Measurements from ENCODE around the gene CRLF2.
A peak's percentile ranks its signal among the peaks of the same experiment; 100 is the strongest.
"Not testable (repeated sequence)": the region's sequence is repeated elsewhere in the genome, so short reads cannot be mapped to it uniquely, and the experiment has no call there.

CRLF2 gene, protein sequence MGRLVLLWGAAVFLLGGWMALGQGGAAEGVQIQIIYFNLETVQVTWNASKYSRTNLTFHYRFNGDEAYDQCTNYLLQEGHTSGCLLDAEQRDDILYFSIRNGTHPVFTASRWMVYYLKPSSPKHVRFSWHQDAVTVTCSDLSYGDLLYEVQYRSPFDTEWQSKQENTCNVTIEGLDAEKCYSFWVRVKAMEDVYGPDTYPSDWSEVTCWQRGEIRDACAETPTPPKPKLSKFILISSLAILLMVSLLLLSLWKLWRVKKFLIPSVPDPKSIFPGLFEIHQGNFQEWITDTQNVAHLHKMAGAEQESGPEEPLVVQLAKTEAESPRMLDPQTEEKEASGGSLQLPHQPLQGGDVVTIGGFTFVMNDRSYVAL

DNA sequence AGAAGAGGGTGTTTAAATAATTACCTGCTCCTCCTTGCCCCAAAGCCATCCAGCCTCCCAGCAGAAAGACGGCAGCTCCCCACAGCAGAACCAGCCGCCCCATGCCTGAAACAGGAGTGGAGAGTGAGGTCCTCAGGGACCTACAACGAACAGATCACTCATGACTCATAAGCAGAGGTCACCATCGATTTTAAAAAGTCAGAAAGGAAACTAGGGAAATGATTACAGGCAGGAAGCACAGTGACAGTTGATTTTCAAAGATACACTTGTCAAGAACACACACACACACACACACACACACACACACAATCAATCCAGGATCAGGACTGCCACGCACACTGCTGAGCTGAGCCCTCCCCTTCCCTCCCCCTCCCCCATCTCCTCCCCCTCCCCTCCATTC is at the start of gene CRLF2:
TSS of gene CRLF2 (minus strand) at position 118 of the 400 bp plus-strand sequence. CDS start at position 103, 15 bp downstream.
- TF ChIP-seq, protein P1, sequence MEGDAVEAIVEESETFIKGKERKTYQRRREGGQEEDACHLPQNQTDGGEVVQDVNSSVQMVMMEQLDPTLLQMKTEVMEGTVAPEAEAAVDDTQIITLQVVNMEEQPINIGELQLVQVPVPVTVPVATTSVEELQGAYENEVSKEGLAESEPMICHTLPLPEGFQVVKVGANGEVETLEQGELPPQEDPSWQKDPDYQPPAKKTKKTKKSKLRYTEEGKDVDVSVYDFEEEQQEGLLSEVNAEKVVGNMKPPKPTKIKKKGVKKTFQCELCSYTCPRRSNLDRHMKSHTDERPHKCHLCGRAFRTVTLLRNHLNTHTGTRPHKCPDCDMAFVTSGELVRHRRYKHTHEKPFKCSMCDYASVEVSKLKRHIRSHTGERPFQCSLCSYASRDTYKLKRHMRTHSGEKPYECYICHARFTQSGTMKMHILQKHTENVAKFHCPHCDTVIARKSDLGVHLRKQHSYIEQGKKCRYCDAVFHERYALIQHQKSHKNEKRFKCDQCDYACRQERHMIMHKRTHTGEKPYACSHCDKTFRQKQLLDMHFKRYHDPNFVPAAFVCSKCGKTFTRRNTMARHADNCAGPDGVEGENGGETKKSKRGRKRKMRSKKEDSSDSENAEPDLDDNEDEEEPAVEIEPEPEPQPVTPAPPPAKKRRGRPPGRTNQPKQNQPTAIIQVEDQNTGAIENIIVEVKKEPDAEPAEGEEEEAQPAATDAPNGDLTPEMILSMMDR (IDR thresholded peaks at IDR 0.05; ENCODE audit: poor library complexity, severe bottlenecking), result no peak
- no peaks in the 10 kb centered on the region for H3K9me3 ChIP-seq (ENCODE audit: severe bottlenecking)
- H3K4me1 ChIP-seq (ENCODE audit: insufficient read depth, poor library complexity, severe bottlenecking), result no peaks in the 10 kb centered on the region
- no peak within 1 kb of the TSS for H3K27ac ChIP-seq (ENCODE audit: poor library complexity, severe bottlenecking)
- H3K36me3 ChIP-seq (ENCODE audit: low read depth), result no peaks in the 10 kb centered on the region
- DNase-seq (ENCODE audit: low spot score), result peak; percentile 19
- ATAC-seq (ENCODE audit: low read depth), result no peak
- no peaks in the 10 kb centered on the region for H3K27me3 ChIP-seq (ENCODE audit: insufficient read depth, poor library complexity, severe bottlenecking)
- no peak within 1 kb of the TSS for H3K4me3 ChIP-seq (ENCODE audit: severe bottlenecking)

DNA sequence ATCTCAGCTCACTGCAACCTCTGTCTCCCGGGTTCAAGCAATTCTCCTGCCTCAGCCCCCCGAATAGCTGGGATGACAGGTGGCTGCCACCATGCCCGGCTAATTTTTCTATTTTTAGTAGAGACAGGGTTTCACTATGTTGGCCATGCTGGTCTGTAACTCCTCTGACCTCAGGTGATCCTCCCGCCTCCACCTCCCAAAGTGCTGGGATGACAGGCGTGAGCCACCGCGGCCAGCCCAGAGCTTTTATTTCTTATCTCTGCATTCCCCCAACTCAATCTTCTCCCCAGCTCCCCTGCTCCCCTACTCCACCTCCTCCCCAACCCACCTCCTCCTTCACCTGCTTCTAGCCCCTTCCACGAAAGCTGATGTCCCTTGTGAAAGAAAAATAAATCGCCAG is 49.3 kb upstream of the CRLF2 start:
- not testable (repeated sequence) for H3K27ac ChIP-seq (ENCODE audit: poor library complexity, severe bottlenecking); H3K4me3 ChIP-seq (ENCODE audit: severe bottlenecking); ATAC-seq (ENCODE audit: low read depth); H3K4me1 ChIP-seq (ENCODE audit: insufficient read depth, poor library complexity, severe bottlenecking); H3K36me3 ChIP-seq (ENCODE audit: low read depth); H3K27me3 ChIP-seq (ENCODE audit: insufficient read depth, poor library complexity, severe bottlenecking); DNase-seq (ENCODE audit: low spot score)
- H3K9me3 ChIP-seq (ENCODE audit: severe bottlenecking), result peaks cover 14% of the 10 kb centered on the region

DNA sequence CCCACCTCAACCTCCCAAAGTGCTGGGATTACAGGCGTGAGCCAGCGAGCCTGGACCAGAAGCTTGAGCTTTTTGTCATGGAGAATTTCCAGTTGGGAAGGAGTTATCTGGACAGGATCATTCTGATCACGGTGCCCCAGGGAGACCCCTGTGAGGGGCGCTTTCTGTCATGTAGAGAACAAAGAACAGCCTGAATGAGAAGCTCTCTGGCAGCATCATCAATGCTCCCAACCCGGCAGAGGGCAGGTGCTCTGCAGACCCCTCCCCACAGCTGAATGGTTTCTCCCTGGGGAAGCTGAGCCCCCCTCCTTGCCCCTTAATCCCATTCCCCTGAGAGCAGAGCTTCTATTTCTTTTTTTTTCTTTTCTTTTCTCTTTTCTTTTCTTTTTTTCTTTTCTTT is 48.8 kb upstream of the CRLF2 start:
- Histone ChIP-seq H3K36me3 (ENCODE audit: low read depth) (no peaks in the 10 kb centered on the region), H3K4me1 (ENCODE audit: insufficient read depth, poor library complexity, severe bottlenecking) (no peaks in the 10 kb centered on the region), H3K27ac (ENCODE audit: poor library complexity, severe bottlenecking) (no peak overlapping the region), H3K4me3 (ENCODE audit: severe bottlenecking) (no peak overlapping the region), H3K27me3 (ENCODE audit: insufficient read depth, poor library complexity, severe bottlenecking) (no peaks in the 10 kb centered on the region), H3K9me3 (ENCODE audit: severe bottlenecking) (peaks cover 13% of the 10 kb centered on the region)
- DNase-seq (ENCODE audit: low spot score), result no peak
- no peak for ATAC-seq (ENCODE audit: low read depth)
- TF ChIP-seq, protein P1 (IDR thresholded peaks at IDR 0.05; ENCODE audit: poor library complexity, severe bottlenecking), result no peak

DNA sequence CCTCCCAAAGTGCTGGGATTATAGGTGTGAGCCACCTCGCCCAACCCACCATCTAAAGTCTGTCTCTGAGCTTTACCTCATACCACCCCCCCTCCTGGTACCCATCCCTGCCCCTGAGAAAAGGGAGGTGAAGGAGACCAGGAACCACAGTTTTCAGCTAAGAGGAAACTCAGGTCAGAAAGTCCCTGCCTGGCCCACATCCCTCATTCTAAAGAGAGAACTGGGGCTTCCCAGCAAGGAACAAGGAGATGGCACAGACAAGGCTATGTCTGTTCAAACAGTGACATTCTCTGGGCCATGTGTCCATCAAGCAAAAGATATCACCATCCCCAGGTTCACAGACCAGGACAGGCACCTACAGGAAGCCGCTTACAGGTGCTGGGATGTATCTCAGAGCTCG is 40.4 kb upstream of the CRLF2 start:
- no peak for DNase-seq (ENCODE audit: low spot score)
- Histone ChIP-seq H3K27me3 (ENCODE audit: insufficient read depth, poor library complexity, severe bottlenecking) (no peaks in the 10 kb centered on the region), H3K4me1 (ENCODE audit: insufficient read depth, poor library complexity, severe bottlenecking) (no peaks in the 10 kb centered on the region), H3K36me3 (ENCODE audit: low read depth) (no peaks in the 10 kb centered on the region), H3K27ac (ENCODE audit: poor library complexity, severe bottlenecking) (no peak overlapping the region), H3K9me3 (ENCODE audit: severe bottlenecking) (peaks cover 10% of the 10 kb centered on the region), H3K4me3 (ENCODE audit: severe bottlenecking) (no peak overlapping the region)
- ATAC-seq (ENCODE audit: low read depth), result no peak
- TF ChIP-seq, protein P1 (IDR thresholded peaks at IDR 0.05; ENCODE audit: poor library complexity, severe bottlenecking), result no peak

DNA sequence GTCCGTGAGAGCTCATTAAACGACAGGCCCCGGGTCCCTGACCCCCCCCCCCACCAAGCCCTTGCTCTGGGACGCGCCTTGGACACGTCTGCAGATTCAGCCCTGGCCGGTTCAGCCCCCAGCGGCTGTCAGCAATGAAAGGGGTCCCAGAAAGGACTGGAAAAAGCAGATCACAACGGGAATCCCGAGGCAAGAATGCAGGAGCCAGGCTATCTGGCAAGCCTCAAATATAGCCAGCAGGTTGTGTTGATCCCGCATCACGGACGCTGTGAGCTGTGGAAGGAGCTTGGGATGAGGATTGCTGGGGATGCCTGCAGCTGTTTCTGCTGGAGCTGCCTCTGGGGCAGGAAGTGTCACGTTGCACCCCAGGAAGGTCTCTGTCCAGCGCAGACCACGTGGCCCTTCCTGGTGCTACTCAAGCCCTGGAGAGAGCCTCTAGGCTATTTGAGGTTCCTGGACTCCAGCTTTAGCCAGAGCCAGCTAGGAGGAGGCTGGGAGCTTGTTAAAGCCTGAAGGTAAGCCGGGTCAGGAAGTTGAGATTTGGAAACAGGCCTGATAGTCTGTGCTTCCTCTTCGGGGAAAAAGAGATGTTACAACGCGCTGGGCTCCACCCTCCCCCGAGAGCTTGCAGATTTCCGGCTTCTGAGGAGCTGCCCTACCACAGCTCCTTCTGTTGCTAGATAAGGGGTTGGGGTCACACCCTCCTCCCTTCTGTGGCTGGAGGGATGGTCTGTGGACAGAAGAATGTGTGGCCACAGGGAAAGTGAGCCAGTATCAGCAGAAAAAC is 36.8 kb upstream of the CRLF2 start:
- DNase-seq (ENCODE audit: low spot score) (no peak), ATAC-seq (ENCODE audit: low read depth) (peak; percentile 64)
- Histone ChIP-seq H3K36me3 (ENCODE audit: low read depth) (no peaks in the 10 kb centered on the region), H3K27ac (ENCODE audit: poor library complexity, severe bottlenecking) (peak overlapping the region; percentile 1), H3K27me3 (ENCODE audit: insufficient read depth, poor library complexity, severe bottlenecking) (no peaks in the 10 kb centered on the region), H3K9me3 (ENCODE audit: severe bottlenecking) (peaks cover 10% of the 10 kb centered on the region), H3K4me3 (ENCODE audit: severe bottlenecking) (no peak overlapping the region), H3K4me1 (ENCODE audit: insufficient read depth, poor library complexity, severe bottlenecking) (no peaks in the 10 kb centered on the region)
- TF ChIP-seq, protein P1 (IDR thresholded peaks at IDR 0.05; ENCODE audit: poor library complexity, severe bottlenecking), result no peak
